Inflammatory macrophage treated with lipopolysaccharide for 1 hour (primary cell): ENCODE data around the gene PALB2.
"Not testable (repeated sequence)": the region's sequence is repeated elsewhere in the genome, so short reads cannot be mapped to it uniquely, and the experiment has no call there.

ENCODE experiments used
- DNase-seq, 2 donors: peaks; one replicate each; pipeline ENCODE4 v3.0.0-alpha.2; 2020 to 2022

Gene PALB2

DNA sequence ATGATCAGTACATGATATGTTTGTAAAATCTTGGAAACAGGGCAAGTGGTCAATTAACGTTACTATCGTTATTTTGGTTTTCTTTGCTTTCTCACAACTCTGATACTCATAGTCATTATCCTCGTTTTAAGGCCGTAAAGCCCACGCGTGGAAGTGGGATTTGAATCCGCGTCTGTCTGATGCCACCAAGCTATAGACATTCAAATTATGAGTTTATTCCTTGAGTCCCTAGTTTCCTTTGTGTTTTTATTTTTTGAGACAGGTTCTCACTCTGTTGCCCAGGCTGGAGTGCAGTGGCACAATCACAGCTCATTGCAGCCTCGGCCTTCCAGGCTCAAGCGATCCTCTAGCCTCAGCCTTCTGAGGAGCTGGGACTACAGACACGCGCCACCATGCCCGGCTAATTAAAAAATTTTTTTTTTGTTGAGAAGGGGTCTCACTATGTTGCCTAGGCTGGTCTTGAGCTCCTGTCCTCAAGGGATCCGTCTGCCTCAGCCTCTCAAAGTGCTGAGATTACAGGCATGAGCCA, 1.2 kb upstream of the PALB2 start:
- no peak for DNase-seq

DNA sequence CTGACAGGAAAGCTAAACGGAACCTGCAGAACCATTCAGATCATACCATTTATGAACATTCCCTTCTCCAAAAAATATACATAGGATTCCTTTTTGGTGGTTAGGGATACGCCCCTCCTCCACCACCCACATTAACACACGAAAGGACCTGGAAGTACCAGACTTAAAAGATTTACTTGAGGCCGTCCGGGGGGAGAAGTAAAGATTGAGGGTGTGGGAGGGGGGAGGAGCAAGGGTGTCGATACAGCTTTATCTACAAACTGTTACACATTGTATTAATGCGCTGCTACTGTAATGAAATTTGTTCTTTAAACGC, 537 bp downstream of the PALB2 start:
- DNase-seq = peak in 1 of 2 donors; percentile 36

DNA sequence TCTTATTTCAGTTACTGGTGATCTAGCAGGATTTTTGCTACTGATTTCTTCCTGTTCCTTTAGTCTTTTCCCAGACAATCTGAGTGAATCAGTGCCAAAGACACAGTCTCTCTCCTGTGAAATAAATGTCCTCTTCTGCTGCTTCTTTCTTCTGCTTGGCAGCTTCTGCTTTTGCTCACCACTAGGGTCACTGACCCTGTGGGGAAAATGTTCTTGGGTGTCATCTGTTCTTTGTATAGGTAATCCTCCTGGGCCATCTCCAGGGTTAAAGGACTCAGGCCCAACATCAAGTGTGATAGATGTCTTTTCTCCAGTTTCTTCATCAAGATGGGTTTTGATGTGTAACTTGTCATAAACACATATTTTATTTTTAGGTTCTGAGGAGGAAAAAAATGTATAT, 5.2 kb downstream of the PALB2 start:
- DNase-seq = no peak

DNA sequence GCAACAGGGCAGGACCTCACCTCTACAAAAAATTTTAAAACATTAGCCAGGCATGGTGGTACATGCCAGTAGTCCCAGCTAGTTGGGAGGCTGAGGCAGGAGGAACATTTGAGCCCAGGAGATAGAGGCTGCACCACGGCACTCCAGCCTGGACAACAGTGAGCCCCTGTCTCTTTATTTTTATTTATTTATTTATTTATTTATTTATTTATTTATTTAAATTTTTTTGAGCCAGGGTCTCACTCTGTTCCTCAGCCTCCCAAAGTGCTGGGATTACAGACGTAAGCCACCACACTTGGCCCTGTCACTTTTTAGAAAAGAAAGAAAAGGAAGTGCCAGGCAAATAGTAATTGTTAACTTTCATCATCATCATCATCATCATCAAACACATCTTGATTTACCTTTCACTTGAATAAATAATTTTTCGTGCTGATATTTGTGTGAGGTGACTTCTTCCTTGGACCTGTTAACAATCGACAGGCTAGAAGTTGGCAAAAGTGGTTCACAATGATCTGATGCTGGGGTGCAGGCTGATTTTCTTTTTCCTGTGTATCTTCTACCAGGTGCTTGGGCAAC, 6.6 kb downstream of the PALB2 start:
- no peak for DNase-seq

DNA sequence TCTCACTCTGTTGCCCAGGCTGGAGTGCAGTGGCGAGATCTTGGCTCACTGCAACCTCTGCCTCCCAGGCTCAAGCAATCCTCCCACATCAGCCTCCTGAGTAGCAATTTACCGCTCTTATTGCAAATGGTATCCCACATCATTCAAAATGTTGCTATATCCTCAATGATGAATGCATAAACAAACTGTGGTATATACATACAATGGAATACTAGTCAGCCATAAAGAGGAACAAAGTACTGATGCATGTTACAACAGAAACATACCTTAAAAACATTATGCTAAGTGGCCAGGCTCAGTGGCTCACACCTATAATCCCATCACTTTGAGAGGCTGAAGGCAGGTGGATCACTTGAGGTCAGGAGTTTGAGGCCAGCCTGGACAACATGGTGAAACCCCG, 9.2 kb downstream of the PALB2 start:
- not testable (repeated sequence) for DNase-seq

DNA sequence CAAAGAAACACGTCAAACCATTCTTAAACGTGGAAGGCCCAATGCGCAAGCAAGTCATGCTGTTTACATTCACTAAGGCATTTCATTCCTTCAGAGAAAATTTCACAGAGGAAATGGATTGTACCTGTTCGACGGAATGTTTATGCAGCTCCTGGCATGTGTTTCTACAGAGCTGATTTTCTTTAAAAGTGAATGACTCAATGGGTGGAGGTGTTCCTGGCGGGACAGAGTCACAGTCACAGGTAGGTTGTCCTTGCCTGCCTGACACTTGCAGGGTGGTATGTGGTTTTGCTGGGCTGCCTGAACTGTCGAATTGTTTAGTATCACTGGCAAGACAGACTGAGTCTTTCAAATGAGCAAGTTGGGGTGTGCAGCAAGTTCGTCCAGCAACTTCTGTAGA, 11.6 kb downstream of the PALB2 start:
- DNase-seq = no peak

DNA sequence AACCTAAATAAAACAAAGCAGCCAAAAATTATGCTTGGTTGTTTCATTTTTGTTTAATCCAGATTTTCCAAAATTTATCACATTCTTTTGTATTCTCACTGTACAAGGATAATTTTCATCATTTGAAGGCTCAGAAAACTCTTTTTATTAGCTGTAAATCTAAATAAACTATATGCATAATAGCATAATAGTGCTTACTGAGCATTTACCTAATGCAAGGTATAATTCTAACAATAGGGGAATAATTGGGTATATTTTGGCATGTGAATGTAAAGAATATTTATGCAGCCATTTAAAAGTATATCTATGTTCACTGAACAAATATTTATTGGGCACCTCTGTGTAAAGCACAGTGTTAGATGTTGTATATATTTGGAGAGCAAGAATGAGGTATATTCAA, 17.0 kb downstream of the PALB2 start:
- no peak for DNase-seq

DNA sequence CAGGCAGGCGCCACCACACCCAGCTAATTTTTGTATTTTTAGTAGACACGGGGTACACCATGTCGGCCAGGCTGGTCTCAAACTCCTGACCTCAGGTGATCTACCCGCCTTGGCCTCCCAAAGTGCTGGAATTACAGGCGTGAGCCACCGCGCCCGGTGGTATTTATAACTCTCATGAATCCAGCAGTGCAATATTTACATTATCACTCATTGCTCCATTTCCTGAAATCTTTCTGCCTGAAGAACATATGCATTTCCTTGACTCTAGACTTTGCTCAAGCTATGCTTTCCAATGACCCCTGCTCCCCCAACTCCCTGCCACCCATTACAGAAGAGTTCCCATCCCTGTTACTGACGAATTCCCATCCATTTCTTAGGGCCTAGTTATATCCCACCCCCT, 25.3 kb downstream of the PALB2 start:
- DNase-seq = no peak

DNA sequence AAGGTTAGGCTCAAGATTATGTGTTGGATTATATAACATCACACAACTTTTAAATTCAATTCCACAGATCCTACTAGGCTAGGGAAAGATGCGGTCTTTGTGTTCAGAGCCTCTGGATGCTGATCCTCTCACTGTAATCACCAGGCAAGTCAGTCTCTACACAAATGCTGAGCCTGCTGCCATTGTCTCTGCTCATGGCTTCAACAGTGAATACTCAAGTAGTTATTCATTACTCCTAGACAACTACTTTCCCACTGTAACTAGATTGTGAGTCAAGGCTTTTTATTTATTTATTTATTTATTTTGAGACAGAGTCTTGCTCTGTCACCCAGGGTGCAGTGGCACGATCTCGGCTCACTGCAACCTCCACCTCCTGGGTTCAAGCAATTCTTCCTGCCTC, 29.2 kb downstream of the PALB2 start:
- DNase-seq = no peak

DNA sequence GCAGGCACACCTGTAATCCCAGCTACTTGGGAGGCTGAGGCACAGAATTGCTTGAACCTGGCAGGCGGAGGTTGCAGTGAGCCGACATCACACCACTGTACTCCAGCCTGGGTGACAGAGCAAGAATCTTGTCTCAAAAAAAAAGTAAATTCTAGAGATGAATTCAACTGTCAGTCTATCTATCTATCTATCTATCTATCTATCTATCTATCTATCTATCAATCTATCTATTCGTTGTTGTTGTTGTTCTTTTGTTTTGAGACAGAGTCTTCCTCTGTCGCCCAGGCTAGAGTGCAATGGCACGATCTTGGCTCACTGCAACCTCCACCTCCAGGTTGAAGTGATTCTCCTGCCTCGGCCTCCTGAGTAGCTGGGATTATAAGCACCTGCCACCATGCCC, 30.2 kb downstream of the PALB2 start:
- DNase-seq = not testable (repeated sequence)

DNA sequence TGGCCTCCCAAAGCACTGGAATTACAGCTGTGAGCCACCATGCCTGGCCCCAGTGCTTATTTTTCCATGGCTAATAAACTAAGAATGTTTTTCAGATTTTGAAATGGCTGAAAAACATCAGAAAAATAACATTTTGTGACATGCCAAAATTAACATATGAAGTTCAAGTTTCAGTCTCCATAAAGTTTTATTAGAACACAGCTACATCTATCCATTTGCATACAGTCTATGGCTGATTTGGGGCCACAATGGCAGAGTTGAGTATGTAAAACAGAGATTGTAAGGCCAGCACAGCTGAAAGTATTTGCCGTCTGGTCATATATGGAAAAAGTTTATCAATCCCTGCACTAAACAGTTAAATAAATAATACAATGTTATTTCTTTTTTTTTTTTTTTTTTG, 31.2 kb downstream of the PALB2 start:
- DNase-seq = no peak

DNA sequence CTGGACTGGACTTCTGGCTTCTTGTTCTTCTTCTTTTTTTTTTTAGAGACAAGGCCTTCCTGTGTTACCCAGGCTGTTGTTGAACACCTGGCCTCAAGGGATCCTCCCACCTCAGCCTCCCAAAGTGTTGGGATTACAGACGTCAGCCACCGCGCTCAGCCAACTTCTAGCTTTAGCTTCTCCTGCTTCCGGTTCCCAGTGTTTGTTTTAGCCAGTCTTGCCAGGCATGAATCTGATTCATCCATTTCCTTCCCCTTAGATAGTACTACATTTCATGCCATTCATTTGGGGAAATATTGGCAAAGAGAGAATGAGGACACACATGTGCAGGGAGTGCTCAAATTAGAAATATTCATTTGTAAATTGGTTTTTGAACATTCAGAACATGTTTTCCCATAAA, 32.9 kb downstream of the PALB2 start:
- peak; percentile 24 to 30 for DNase-seq

DNA sequence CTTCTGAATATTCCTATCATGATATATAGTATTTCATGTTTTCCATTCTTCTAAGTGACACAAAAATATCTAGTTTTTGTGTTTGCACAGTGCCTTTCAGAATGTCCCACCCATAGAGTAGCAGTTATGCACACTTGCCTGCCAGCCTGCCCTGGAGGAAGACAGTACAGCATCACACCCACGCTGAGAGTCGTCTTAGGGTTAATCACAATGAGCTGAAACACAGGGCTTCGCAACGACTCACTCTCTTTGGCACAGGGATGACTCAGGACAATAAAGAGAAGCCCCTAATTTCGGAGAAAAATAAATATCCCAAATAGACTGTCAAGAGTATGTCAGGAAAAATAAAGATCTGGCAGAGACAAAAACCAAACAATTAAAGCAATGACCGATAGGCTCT, 33.4 kb downstream of the PALB2 start:
- no peak for DNase-seq

DNA sequence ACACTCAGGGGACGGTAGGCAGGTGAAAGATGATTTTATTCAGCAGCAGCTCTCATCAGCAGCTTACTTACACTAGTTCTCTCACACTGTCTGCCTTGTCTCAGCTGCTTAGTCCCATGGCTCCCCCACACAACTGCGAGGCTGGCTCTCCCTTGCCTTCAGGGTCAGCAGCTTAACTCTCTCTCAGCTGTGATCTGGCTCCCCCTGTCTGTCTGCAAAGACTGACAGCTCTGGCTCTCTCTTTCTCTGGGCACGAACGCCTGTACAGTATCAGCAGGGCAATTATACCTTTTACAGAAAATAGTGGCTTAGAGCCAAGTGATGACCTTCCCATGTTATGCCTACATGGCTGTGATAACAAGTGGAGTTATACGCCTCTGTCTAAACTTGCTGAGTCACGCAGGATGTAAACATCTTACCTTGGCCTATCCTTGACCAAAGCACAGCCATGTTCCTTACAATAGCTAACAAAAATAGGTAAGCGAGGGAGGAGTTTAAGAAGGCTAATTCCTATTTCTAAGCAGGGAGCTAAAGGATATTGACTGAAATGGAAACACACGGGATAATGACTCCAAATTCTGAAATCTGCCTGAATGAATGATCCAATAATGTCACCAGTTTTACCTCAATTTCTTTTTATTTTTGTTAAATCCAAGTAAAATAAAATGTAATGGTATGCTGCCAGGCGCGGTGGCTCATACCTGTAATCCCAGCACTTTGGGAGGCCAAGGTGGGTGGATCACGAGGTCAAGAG, 43.9 kb downstream of the PALB2 start:
- peak in 1 of 2 donors; percentile 15 for DNase-seq

DNA sequence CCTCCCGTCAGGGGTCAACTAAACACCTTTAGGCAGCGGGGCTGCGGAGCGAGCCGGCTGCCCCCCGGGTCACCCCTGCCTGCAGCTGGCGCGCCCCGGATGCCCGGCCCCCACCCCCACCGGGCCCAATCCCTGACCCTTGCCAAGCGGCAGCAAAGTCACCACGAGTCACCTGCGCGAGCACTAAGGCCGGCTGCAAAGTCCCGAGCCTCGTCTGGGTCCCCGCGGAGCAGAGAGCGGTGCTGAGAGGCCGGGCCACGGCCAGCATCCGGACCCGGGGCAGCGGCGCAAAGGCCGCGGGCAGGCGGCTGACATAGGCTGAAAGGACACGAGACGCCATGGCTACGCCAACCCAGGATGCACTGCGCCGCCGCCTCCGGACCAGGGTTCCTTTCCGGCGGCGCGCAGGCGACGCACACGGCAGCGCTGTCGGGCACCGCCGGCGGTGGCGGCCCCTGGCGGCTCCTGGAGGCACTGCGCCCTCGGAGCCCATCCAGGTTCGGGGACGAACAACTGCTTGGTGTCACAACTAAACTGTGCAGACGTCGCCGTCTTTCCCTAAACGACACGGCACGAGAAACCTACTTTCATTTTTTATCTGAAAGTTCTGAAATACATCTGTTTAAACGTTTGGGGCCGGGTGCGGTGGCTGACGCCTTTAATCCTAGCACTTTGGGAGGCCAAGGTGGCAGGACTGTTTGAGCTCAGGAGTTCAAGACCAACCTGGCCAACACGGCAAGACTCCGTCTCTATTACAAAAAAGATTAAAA, 45.0 kb downstream of the PALB2 start, which contains the start of gene NDUFAB1:
Gene NDUFAB1 (minus strand): TSS at position 366 of the 770 bp plus-strand sequence. CDS start 26 bp downstream, at position 340.
- peak; percentile 85 to 97 for DNase-seq

DNA sequence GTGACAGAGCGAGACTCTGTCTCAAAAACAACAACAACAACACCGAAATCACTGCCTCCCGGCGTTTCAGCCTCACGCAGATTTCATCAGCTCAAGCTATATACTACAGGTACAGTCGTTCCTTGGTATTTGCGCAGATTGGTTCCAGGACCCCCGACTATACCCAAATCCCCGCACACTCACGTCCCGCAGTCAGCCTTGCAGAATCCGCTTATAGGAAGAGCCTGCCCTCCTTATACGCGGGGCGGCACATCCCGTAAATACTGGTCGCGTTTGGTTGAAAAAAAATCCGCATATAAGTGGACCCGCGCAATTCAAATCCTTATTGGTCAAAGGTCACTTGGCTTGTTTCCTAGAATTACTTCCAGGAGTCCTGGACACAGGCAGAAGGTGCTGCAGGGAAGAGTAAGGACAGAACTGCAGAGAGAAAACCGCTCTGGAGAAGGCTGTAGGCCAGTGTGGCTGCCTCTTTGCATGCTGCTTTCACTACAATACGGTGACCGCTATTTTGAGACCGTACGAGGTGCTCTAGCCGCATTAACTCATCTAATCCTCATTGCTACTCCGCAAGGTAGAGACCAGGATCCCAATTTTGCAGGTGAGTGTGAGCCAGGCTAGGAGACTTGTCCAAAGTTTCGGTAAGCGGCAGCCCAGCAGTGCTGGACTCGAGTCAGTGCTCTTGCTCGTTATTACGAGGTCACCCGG, 45.7 kb downstream of the PALB2 start:
- DNase-seq = no peak

DNA sequence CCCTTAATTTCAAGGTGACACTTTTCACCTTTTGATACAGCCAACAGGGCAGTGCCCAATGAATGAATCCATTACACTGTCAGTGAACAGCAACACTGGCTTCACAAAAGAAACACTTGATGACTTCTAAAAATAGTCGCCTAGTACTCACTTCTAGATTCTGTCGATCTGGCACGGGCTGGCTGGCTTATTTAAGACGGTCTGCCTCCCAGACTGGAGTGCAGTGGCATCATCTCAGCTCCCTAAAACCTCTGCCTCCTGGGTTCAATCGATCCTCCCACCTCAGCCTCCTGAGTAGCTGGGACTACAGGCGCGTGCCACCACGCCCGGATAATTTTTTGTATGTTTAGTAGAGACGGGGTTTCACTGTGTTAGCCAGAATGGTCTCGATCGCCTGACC, 46.9 kb downstream of the PALB2 start:
- no peak for DNase-seq

DNA sequence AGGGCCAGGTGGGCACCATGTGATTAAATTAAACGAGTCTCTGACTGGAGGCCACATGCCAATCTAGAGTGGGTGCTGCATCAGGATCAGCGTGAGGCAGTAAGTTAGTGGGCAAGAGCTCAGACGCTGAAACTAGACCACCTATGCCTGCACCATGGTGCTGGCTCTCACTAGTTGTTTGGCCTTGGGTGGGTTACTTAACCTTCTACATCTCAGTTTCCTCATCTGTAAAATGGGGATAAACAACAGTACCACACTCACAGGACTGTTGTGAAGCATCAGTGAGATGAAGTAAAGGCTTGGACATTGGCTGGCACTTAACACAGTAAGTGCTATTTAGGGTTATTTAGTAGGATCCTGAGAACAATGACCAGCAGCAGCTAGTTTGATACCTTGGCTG, 50.9 kb downstream of the PALB2 start:
- no peak for DNase-seq

DNA sequence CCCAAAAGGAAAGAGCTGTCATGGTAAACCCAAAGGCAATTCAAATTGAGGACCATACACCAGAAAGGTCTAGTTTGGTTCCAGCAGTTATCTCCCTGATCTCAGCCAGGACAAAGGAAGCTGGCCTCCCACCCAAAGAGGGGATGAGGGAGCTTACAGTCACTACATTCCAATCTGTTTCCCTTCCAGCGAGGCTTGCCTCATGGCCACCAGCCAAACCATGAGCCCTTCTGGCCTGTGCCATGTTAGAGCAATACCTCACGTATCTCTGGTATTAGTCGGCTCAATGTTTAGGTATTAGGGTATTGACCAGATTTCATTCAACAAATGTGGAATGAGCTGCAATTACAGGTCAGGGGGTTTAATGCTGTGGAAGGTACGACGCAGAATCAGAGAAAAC, 53.4 kb downstream of the PALB2 start:
- no peak for DNase-seq

DNA sequence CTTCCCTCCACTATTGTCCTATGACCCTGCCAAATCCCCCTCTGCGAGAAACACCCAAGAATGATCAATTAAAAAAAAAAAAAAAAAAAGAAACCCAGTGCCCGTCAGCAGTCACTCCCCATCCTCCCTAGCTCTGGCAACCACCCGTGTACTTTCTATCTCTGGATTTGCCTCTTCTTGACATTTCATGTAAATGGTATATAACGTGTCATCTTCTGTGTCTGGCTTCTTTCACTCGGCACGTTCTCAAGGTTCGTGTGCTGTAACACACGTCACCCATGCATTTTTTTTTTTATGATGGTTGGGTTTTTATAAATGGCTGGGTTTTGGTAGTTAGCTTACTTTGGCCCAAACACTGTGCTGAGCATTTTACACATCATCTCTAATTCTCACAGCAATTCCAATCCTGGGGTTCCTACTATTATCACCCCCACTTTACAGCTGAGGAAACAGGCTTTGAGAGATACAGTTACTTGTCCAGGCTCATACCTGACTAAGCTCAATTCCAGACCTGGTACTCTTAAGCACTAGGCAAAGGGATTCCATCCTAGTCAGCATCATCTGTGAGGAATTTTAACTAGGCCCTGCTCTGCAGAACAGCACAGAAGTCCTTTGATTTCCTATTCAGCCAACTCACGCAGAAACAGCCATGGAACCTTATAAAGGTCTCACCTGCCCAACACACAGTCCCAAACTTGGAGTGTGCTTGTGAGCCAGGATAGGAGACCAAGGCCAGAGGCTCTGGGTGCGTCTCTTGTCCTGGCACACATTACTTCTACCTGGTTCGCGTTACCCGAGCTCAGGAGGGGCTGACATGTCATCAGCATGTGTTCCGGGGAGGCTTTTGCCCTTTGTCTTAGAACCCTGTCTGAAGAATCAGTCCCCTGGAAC, 56.7 kb downstream of the PALB2 start:
- DNase-seq = no peak

DNA sequence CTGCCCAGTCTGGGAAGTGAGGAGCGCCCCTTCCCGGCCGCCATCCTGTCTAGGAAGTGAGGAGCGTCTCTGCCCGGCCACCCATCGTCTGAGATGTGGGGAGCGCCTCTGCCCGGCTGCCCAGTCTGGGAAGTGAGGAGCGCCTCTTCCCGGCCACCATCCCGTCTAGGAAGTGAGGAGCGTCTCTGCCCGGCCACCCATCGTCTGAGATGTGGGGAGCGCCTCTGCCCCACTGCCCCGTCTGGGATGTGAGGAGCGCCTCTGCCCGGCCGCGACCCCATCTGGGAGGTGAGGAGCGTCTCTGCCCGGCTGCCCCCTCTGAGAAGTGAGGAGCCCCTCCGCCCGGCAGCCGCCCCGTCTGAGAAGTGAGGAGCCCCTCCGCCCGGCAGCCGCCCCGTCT, 57.8 kb downstream of the PALB2 start:
- not testable (repeated sequence) for DNase-seq

DNA sequence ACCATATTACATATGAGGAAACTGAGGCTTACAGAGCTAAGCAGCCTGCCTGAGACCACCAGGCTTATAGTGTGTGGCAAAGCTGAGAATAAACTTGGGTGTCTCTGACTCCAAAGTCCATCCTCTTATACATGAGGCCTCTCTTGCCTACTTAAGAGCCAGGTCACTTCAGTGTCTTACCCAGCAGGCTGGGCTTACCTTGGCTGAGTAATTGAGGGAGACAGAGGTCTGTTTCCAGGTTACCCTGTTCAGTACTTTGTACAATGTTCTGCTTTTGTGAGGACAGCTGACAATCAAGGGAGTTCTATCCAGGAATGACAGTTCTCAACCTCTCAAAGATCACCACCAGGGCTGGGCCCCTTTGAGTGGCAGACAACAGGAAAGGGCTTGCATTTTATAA, 59.3 kb downstream of the PALB2 start:
- no peak for DNase-seq
